IMR-90 (cell line): ENCODE data around the gene KCNT2. TPM values are rescaled to one million over a fixed set of nuclear protein-coding genes. Genes with fewer than 3 reads are reported as not detected.

Experiments
- ATAC-seq: fragments of 200-7000 bp; cut with Tn5 transposase; 2 replicates; pipeline ENCODE4 v1.9.1; 2020; ENCODE audit warnings: low read depth, mild to moderate bottlenecking, moderate library complexity
- BruUV-seq: library from RNA; stranded (reverse); fragments of 400-500 nt; replicated peaks from 2 replicates; lab custom pipeline; 2021; lab: Mats Ljungman, UMichigan
- CTCF ChIA-PET: fragments of 300-600 bp; formaldehyde crosslinking; extraction: SDS; loops from one replicate; lab custom pipeline; 2021; ENCODE audit warnings: antibody characterized with exemption; lab: Yijun Ruan, JAX
- POLR2A ChIA-PET: fragments of 300-600 bp; sonication (Branson Sonifier 250); formaldehyde crosslinking; loops from one replicate; lab custom pipeline; 2022; ENCODE audit warnings: antibody characterized with exemption; ENCODE audit not compliant: unreplicated experiment; lab: Charles Lee
- DNase-seq: peaks from one replicate; pipeline ENCODE4 v3.0.0; 2013
- H2AFZ ChIP-seq: replicated peaks from 2 replicates; pipeline ENCODE3; 2013; ENCODE audit warnings: low read length, mild to moderate bottlenecking; ENCODE audit not compliant: poor library complexity
- H2AK5ac ChIP-seq: 2 replicates; pipeline ENCODE4 v1.6.1; 2013; ENCODE audit warnings: low read depth, low read length, inconsistent platforms
- H2AK9ac ChIP-seq: replicated peaks from 2 replicates; pipeline ENCODE3; 2013; ENCODE audit warnings: mild to moderate bottlenecking, low read depth, low read length, moderate library complexity; ENCODE audit not compliant: poor library complexity
- H2BK120ac ChIP-seq: 2 replicates; pipeline ENCODE4 v1.6.1; 2013; ENCODE audit warnings: low read depth, low read length, inconsistent platforms
- H2BK15ac ChIP-seq: 3 replicates; pipeline ENCODE4 v1.6.1; 2013; ENCODE audit warnings: low read depth, low read length, inconsistent platforms
- H2BK20ac ChIP-seq: 2 replicates; pipeline ENCODE4 v1.6.1; 2013; ENCODE audit warnings: low read depth, mild to moderate bottlenecking, inconsistent platforms, low read length, moderate library complexity
- H2BK5ac ChIP-seq: 2 replicates; pipeline ENCODE4 v1.6.1; 2013; ENCODE audit warnings: mild to moderate bottlenecking, low read depth, low read length, inconsistent platforms; ENCODE audit not compliant: poor library complexity, severe bottlenecking
- H3K14ac ChIP-seq: replicated peaks from 2 replicates; pipeline ENCODE4 v1.6.1; 2013; ENCODE audit warnings: low read depth, low read length, inconsistent platforms
- H3K18ac ChIP-seq: 2 replicates; pipeline ENCODE4 v1.6.1; 2013; ENCODE audit warnings: low read depth, low read length, control low read depth
- H3K23ac ChIP-seq: 2 replicates; pipeline ENCODE4 v1.6.1; 2013; ENCODE audit warnings: low read depth, low read length, inconsistent platforms
- H3K27ac ChIP-seq: 2 replicates; pipeline ENCODE4 v1.5.1; 2013; ENCODE audit warnings: mild to moderate bottlenecking, control low read depth, low read length; ENCODE audit not compliant: insufficient read depth
- H3K27me3 ChIP-seq: 2 replicates; pipeline ENCODE4 v1.6.1; 2013; ENCODE audit warnings: low read length; ENCODE audit not compliant: control insufficient read depth, insufficient read depth
- H3K36me3 ChIP-seq: 2 replicates; pipeline ENCODE4 v1.6.1; 2013; ENCODE audit warnings: low read length, mixed read lengths; ENCODE audit not compliant: control insufficient read depth, insufficient read depth
- H3K4ac ChIP-seq: 2 replicates; pipeline ENCODE4 v1.6.1; 2013; ENCODE audit warnings: low read depth, low read length, inconsistent platforms
- H3K4me1 ChIP-seq: 2 replicates; pipeline ENCODE4 v1.6.1; 2013; ENCODE audit warnings: low read length, mixed read lengths; ENCODE audit not compliant: control insufficient read depth, insufficient read depth
- H3K4me2 ChIP-seq: 2 replicates; pipeline ENCODE4 v1.6.1; 2013; ENCODE audit warnings: low read depth, mild to moderate bottlenecking, control low read depth, low read length, moderate library complexity
- H3K4me3 ChIP-seq: 2 replicates; pipeline ENCODE4 v1.5.1; 2013; ENCODE audit warnings: low read depth, mild to moderate bottlenecking, control low read depth, low read length, moderate library complexity; ENCODE audit not compliant: insufficient read depth
- H3K56ac ChIP-seq: 2 replicates; pipeline ENCODE4 v1.6.1; 2013; ENCODE audit warnings: low read length, inconsistent platforms; ENCODE audit not compliant: insufficient read depth; ENCODE audit errors: extremely low read depth
- H3K79me1 ChIP-seq, 2 experiments: 2 replicates each; pipeline ENCODE4 v1.6.1; 2013; ENCODE audit warnings: low read length in 2 of 2, inconsistent platforms in 1 of 2, low read depth in 1 of 2
- H3K9ac ChIP-seq: 2 replicates; pipeline ENCODE4 v1.6.1; 2013; ENCODE audit warnings: low read depth, low read length, control low read depth
- H3K9me1 ChIP-seq: 2 replicates; pipeline ENCODE4 v1.6.1; 2013; ENCODE audit warnings: low read length, inconsistent platforms; ENCODE audit not compliant: insufficient read depth
- H3K9me3 ChIP-seq: 2 replicates; pipeline ENCODE4 v1.6.1; 2013; ENCODE audit warnings: low read length; ENCODE audit not compliant: control insufficient read depth, insufficient read depth
- H4K20me1 ChIP-seq: 2 replicates; pipeline ENCODE4 v1.6.1; 2013; ENCODE audit warnings: low read length, inconsistent platforms; ENCODE audit not compliant: insufficient read depth
- H4K5ac ChIP-seq: 2 replicates; pipeline ENCODE4 v1.6.1; 2013; ENCODE audit warnings: mild to moderate bottlenecking, low read depth, low read length, control low read depth
- H4K8ac ChIP-seq, 2 experiments: 2 replicates each; pipeline ENCODE4 v1.6.1; 2013; ENCODE audit warnings: low read depth in 2 of 2, low read length in 2 of 2, control low read depth in 1 of 2, inconsistent platforms in 1 of 2
- H4K91ac ChIP-seq: 2 replicates; pipeline ENCODE4 v1.6.1; 2013; ENCODE audit warnings: low read depth, low read length, inconsistent platforms; ENCODE audit not compliant: insufficient read depth
- BHLHE40 ChIP-seq: fragments of 150-350 bp; IDR thresholded peaks from 2 replicates; pipeline ENCODE4 v1.6.1; 2016; ENCODE audit warnings: mild to moderate bottlenecking, low read depth, low read length
- CEBPB ChIP-seq: IDR thresholded peaks from 2 replicates; pipeline ENCODE4 v1.6.1; 2012; ENCODE audit warnings: low read depth, low read length, improper control_type of control experiment
- CHD1 ChIP-seq: IDR thresholded peaks from 2 replicates; pipeline ENCODE4 v1.6.1; 2012; ENCODE audit warnings: low read depth, low read length, improper control_type of control experiment
- CTCF ChIP-seq: conservative IDR thresholded peaks from 2 replicates; pipeline ENCODE4 v1.5.1; 2012; ENCODE audit warnings: mild to moderate bottlenecking, low read depth, low read length, improper control_type of control experiment
- FOS ChIP-seq: fragments of 150-350 bp; IDR thresholded peaks from 2 replicates; pipeline ENCODE4 v1.6.1; 2016; ENCODE audit warnings: low read depth, low read length
- MAFK ChIP-seq: IDR thresholded peaks from 2 replicates; pipeline ENCODE4 v1.6.1; 2012; ENCODE audit warnings: low read depth, low read length, improper control_type of control experiment
- MAZ ChIP-seq: IDR thresholded peaks from 2 replicates; pipeline ENCODE4 v1.6.1; 2012; ENCODE audit warnings: low read depth, mild to moderate bottlenecking, low read length, improper control_type of control experiment, moderate library complexity, borderline replicate concordance
- MXI1 ChIP-seq: IDR thresholded peaks from 2 replicates; pipeline ENCODE4 v1.6.1; 2012; ENCODE audit warnings: low read depth, mild to moderate bottlenecking, low read length, moderate library complexity, borderline replicate concordance
- NFE2L2 ChIP-seq: fragments of 150-350 bp; IDR thresholded peaks from 2 replicates; pipeline ENCODE4 v1.6.1; 2016; ENCODE audit warnings: low read depth, mild to moderate bottlenecking, low read length
- POLR2A ChIP-seq: IDR thresholded peaks from 2 replicates; pipeline ENCODE4 v1.6.1; 2012; ENCODE audit warnings: mild to moderate bottlenecking, low read depth, low read length
- RAD21 ChIP-seq: IDR thresholded peaks from 2 replicates; pipeline ENCODE4 v1.6.1; 2012; ENCODE audit warnings: low read length, improper control_type of control experiment
- RCOR1 ChIP-seq: IDR thresholded peaks from 2 replicates; pipeline ENCODE4 v1.6.1; 2012; ENCODE audit warnings: mild to moderate bottlenecking, low read length, improper control_type of control experiment; ENCODE audit not compliant: insufficient replicate concordance
- RFX5 ChIP-seq: IDR thresholded peaks from 2 replicates; pipeline ENCODE4 v1.8.0; 2012; ENCODE audit warnings: low read depth, mild to moderate bottlenecking, low read length, moderate library complexity
- SMC3 ChIP-seq: fragments of 150-350 bp; IDR thresholded peaks from 2 replicates; pipeline ENCODE4 v1.6.1; 2016; ENCODE audit warnings: low read depth, mild to moderate bottlenecking, antibody characterized with exemption, low read length, moderate library complexity
- WGBS, 2 experiments: methylation state at CpG; one replicate each; pipeline versions ENCODE4 v1.1.5 to v1.1.7; 2013; ENCODE audit warnings: missing lambda C conversion rate in 2 of 2; ENCODE audit not compliant: insufficient read length in 1 of 2; ENCODE audit errors: extremely low coverage in 2 of 2; 5-methylcytosine and 5-hydroxymethylcytosine counted together
- dilution Hi-C: fragments of 300-500 bp; cut with HindIII; formaldehyde crosslinking; loops from one replicate; pipeline ENCODE4 v1.14.3; 2018; ENCODE audit warnings: low sequenced_read_pairs; ENCODE audit not compliant: unreplicated experiment
- in situ Hi-C: fragments of 300-500 bp; cut with MboI; formaldehyde crosslinking; loops from 3 replicates; pipeline ENCODE4 v1.14.3; 2019; ENCODE audit warnings: low sequenced_read_pairs, inconsistent platforms, mixed read lengths
- intact Hi-C: fragments of 100-400 bp; cut with micrococcal nuclease; formaldehyde crosslinking; loops from 2 replicates; pipeline ENCODE4 v1.10.0; 2022
- polyA plus RNA-seq, 3 experiments: library from polyadenylated mRNA; depleted of rRNA; stranded (reverse); fragments of >200 nt; gene quantifications; 2 replicates each; pipeline ENCODE4 v1.2.3, GENCODE V29; 2012; ENCODE audit warnings: low replicate concordance in 1 of 3
- total RNA-seq: library from RNA; depleted of rRNA; stranded (reverse); fragments of >200 nt; gene quantifications from 2 replicates; pipeline ENCODE4 v1.2.3, GENCODE V29; 2012
- TF ChIP-seq, protein P1 (sequence below): fragments of 150-350 bp; IDR thresholded peaks from 2 replicates; pipeline ENCODE4 v1.6.1; 2017; ENCODE audit warnings: mild to moderate bottlenecking, antibody characterized with exemption, low read length, low read depth
- TF ChIP-seq, protein P2 (sequence below): fragments of 150-350 bp; IDR thresholded peaks from 2 replicates; pipeline ENCODE4 v1.6.1; 2016; ENCODE audit warnings: low read depth, mild to moderate bottlenecking, low read length, moderate library complexity, borderline replicate concordance

KCNT2 gene
- total and polyA plus RNA-seq, 2 of the 4 experiments (the other 2 are of a cell fraction), result 0.22 to 0.72 TPM

DNA sequence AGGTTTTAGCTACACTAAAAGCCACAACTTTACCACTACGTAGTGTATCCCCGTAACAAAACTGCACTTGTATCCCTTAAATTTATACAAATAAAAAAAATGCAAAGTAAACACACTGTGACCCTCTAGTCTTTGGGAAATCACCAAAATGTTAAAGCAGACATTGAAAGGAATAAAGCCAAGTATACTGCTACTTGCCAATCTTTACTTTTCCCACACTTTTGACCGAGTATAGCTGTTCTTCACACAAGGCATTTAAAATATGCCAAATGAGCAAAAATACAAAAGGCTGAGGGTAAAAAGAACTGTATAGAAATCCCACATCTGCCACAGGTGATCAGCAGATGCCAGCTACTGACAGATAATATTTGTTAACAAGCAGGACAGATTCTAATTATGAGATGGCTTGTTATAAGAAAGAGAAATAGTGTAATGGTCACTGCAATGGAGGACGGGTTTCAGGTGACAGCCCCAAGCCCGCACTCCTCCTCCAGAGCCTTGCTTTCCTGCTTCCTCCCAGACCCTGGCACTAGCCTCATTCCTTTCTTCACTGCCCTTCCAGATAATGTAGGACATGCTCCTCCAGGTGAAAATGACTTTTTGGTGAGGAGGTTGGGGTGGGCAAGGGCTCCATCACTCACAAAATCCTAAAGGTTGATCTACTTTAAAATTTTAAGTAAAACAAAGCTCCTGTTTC is 18.1 kb downstream of the KCNT2 start:
- no peaks in the 10 kb centered on the region for H4K20me1 ChIP-seq

More for the DNA sequence above, 18.1 kb downstream of the KCNT2 start:
- Histone ChIP-seq H2AK9ac (no peak overlapping the region), H3K9me1 (no peaks in the 10 kb centered on the region), H3K23ac (no peak overlapping the region), H2BK120ac (no peak overlapping the region), H2AFZ (no peak overlapping the region), H4K5ac (no peak overlapping the region), H4K8ac (no peak overlapping the region), H3K4ac (no peak overlapping the region), H3K79me1 (no peaks in the 10 kb centered on the region), H3K14ac (no peak overlapping the region), H3K9ac (no peak overlapping the region), H3K4me2 (no peak overlapping the region), H3K18ac (no peak overlapping the region), H3K4me3 (no peak overlapping the region), H3K27ac (no peak overlapping the region), H3K9me3 (no peaks in the 10 kb centered on the region), H3K36me3 (no peaks in the 10 kb centered on the region), H3K4me1 (no peaks in the 10 kb centered on the region), H2BK15ac (no peak overlapping the region), H2BK5ac (no peak overlapping the region), H3K56ac (no peak overlapping the region), H2AK5ac (no peak overlapping the region), H2BK20ac (no peak overlapping the region), H4K91ac (no peak overlapping the region), H3K27me3 (no peaks in the 10 kb centered on the region)
- ATAC-seq (no peak), DNase-seq (no peak)
- no TSS peak for BruUV-seq
- intact Hi-C loops, result no loop called here
- dilution Hi-C loops, result no loop called here
- no CpG with 5 or more reads among the region's 5 CpGs for WGBS, 2 experiments
- in situ Hi-C loops, result no loop called here
- ChIA-PET POLR2A (no interaction called here), CTCF (interaction anchor here (0.5 kb wide), 1 partner anchor 27 kb away, joined by 4 read pairs; no protein-coding TSS in a partner anchor)
- TF ChIP-seq NFE2L2, result no peak
- TF ChIP-seq RFX5, result no peak
- TF ChIP-seq RAD21, result no peak
- TF ChIP-seq MAFK, result no peak
- no peak for TF ChIP-seq BHLHE40
- no peak for TF ChIP-seq CTCF
- no peak for TF ChIP-seq SMC3
- TF ChIP-seq POLR2A, result no peak
- TF ChIP-seq, protein P1, sequence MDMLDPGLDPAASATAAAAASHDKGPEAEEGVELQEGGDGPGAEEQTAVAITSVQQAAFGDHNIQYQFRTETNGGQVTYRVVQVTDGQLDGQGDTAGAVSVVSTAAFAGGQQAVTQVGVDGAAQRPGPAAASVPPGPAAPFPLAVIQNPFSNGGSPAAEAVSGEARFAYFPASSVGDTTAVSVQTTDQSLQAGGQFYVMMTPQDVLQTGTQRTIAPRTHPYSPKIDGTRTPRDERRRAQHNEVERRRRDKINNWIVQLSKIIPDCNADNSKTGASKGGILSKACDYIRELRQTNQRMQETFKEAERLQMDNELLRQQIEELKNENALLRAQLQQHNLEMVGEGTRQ, result no peak
- TF ChIP-seq RCOR1, result no peak
- TF ChIP-seq FOS, result no peak
- TF ChIP-seq CHD1, result no peak
- TF ChIP-seq, protein P2, sequence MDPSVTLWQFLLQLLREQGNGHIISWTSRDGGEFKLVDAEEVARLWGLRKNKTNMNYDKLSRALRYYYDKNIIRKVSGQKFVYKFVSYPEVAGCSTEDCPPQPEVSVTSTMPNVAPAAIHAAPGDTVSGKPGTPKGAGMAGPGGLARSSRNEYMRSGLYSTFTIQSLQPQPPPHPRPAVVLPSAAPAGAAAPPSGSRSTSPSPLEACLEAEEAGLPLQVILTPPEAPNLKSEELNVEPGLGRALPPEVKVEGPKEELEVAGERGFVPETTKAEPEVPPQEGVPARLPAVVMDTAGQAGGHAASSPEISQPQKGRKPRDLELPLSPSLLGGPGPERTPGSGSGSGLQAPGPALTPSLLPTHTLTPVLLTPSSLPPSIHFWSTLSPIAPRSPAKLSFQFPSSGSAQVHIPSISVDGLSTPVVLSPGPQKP, result no peak
- TF ChIP-seq MXI1, result no peak
- no peak for TF ChIP-seq CEBPB
- TF ChIP-seq MAZ, result no peak
